Middle frontal gyrus (tissue), 1 donor: ENCODE measurements around the gene PHF19.
A peak's percentile ranks its signal among the peaks of the same experiment; 100 is the strongest.

ENCODE experiments used
- DNase-seq: peaks from one replicate; pipeline ENCODE4 v3.0.0-alpha.2; 2015; ENCODE audit warnings: low spot score; ENCODE audit errors: extremely low spot score

The PHF19 gene

GRCh38 chr9:120892748-120893610 is 16.0 kb upstream of the PHF19 start:
- DNase-seq: no peak

- no peak for DNase-seq
These were observed 15.1 kb upstream of the PHF19 start for GRCh38 chr9:120891884-120892747.

- no peak for DNase-seq
These were observed 14.4 kb upstream of the PHF19 start for GRCh38 chr9:120891245-120891883.

GRCh38 chr9:120890320-120891244 is 13.6 kb upstream of the PHF19 start:
- no peak for DNase-seq

- DNase-seq: no peak
These were observed 12.8 kb upstream of the PHF19 start for GRCh38 chr9:120889606-120890271.

- no peak for DNase-seq
These were observed 11.6 kb upstream of the PHF19 start for GRCh38 chr9:120888626-120889025.

GRCh38 chr9:120886490-120886967 is 9.5 kb upstream of the PHF19 start:
- DNase-seq: no peak

GRCh38 chr9:120885958-120886357 is 9.0 kb upstream of the PHF19 start:
- no peak for DNase-seq

GRCh38 chr9:120885457-120885856 is 8.5 kb upstream of the PHF19 start:
- no peak for DNase-seq

GRCh38 chr9:120883608-120883996 is 6.6 kb upstream of the PHF19 start:
- DNase-seq: no peak

GRCh38 chr9:120882935-120883607 is 6.1 kb upstream of the PHF19 start:
- DNase-seq: no peak

GRCh38 chr9:120879446-120879845 is 2.5 kb upstream of the PHF19 start:
- no peak for DNase-seq

- DNase-seq: no peak
These were observed 1.5 kb upstream of the PHF19 start for GRCh38 chr9:120878188-120879130.

- DNase-seq: peak; percentile 5
These were observed 467 bp upstream of the PHF19 start for GRCh38 chr9:120877276-120878034.

- peak; percentile 41 for DNase-seq
These were observed 790 bp downstream of the PHF19 start for GRCh38 chr9:120875954-120876841.

- DNase-seq: no peak
These were observed 1.4 kb downstream of the PHF19 start for GRCh38 chr9:120875643-120875953.

- DNase-seq: no peak
These were observed 1.8 kb downstream of the PHF19 start for GRCh38 chr9:120875195-120875565.
